ES-I3 (cell line): ENCODE measurements around the gene PMPCB.

Experiments
- H3K36me3 ChIP-seq: 2 replicates; pipeline ENCODE4 v1.6.1; 2013; ENCODE audit warnings: mild to moderate bottlenecking, low read length, control low read depth, moderate library complexity; ENCODE audit not compliant: insufficient read depth
- H3K4me1 ChIP-seq: 2 replicates; pipeline ENCODE4 v1.6.1; 2013; ENCODE audit warnings: mild to moderate bottlenecking, control low read depth, low read length; ENCODE audit not compliant: insufficient read depth
- H3K9ac ChIP-seq: 2 replicates; pipeline ENCODE4 v1.6.1; 2013; ENCODE audit warnings: low read depth, mild to moderate bottlenecking, low read length, moderate library complexity
- H3K9me3 ChIP-seq: 2 replicates; pipeline ENCODE4 v1.6.1; 2013; ENCODE audit warnings: mild to moderate bottlenecking, low read length, moderate library complexity; ENCODE audit not compliant: control insufficient read depth, insufficient read depth

The PMPCB gene

GRCh38 chr7:103299660-103300059 lies 2.4 kb downstream of the PMPCB start:
- H3K9ac ChIP-seq, result no peak overlapping the region
- H3K4me1 ChIP-seq, result peaks cover 5% of the 10 kb centered on the region
- no peaks in the 10 kb centered on the region for H3K9me3 ChIP-seq
- peaks cover 10% of the 10 kb centered on the region for H3K36me3 ChIP-seq

- H3K4me1 ChIP-seq, result peaks cover 5% of the 10 kb centered on the region
- H3K36me3 ChIP-seq, result peaks cover 10% of the 10 kb centered on the region
Observed at GRCh38 chr7:103301441-103301840, 4.2 kb downstream of the PMPCB start.

GRCh38 chr7:103307503-103308231 lies 10.4 kb downstream of the PMPCB start:
- no peak overlapping the region for H3K9ac ChIP-seq
- H3K36me3 ChIP-seq, result peaks cover 21% of the 10 kb centered on the region
- H3K9me3 ChIP-seq, result no peaks in the 10 kb centered on the region
- H3K4me1 ChIP-seq, result no peaks in the 10 kb centered on the region

More at GRCh38 chr7:103301441-103301840, 4.2 kb downstream of the PMPCB start:
- no peaks in the 10 kb centered on the region for H3K9me3 ChIP-seq
- no peak overlapping the region for H3K9ac ChIP-seq

GRCh38 chr7:103314852-103315251 lies 17.6 kb downstream of the PMPCB start:
- peaks cover 47% of the 10 kb centered on the region for H3K36me3 ChIP-seq
- H3K4me1 ChIP-seq, result no peaks in the 10 kb centered on the region
- H3K9me3 ChIP-seq, result no peaks in the 10 kb centered on the region
- H3K9ac ChIP-seq, result no peak overlapping the region

DNA sequence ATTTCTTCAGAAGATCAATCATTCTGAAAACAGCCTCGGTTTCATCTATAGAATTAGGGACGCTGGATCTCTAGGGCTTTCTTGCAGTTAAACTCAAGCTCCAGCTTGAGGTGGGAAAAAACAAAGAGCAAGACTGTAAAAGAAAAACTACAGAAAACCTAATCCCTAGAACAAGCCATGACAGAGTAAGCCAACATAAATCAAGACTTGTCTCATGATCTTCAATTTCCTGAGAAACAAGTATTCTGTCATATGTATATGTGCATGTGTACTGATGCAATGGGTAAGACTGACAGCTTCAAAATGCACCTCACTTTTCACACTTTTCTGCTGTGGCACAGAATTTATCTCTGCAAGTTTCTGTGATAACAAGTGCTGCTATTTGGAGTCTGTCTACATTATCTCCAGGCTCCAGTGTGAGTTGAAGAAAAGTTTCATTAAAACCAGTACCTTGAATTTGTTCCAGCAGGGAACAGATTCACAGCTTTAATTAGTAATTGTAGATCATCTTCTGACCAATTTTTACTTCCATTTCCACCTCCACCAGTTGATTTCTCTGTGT lies 19.2 kb downstream of the PMPCB start:
- H3K4me1 ChIP-seq, result no peaks in the 10 kb centered on the region
- H3K9me3 ChIP-seq, result no peaks in the 10 kb centered on the region
- H3K9ac ChIP-seq, result no peak overlapping the region
- peaks cover 33% of the 10 kb centered on the region for H3K36me3 ChIP-seq

DNA sequence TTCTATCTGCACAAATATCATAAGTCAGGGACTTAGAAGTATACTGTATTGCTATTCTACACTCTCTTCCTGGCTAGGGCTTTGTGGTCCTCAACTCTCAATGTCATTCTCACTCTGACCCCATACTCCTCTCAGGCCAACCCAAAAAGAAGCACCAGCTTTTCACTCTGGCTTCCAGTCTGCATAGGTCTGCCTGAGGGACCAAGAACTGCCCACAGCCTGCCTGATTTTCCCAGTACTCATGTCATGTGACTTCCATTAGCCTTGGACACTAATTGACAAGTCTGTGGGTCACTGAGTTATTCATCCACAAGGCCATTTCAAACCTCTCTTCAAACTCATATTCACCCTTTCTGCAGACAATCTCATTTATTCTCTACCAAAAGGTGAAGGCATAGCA lies 19.8 kb downstream of the PMPCB start:
- Histone ChIP-seq H3K9me3 (no peaks in the 10 kb centered on the region), H3K36me3 (peaks cover 33% of the 10 kb centered on the region), H3K9ac (no peak overlapping the region), H3K4me1 (no peaks in the 10 kb centered on the region)

DNA sequence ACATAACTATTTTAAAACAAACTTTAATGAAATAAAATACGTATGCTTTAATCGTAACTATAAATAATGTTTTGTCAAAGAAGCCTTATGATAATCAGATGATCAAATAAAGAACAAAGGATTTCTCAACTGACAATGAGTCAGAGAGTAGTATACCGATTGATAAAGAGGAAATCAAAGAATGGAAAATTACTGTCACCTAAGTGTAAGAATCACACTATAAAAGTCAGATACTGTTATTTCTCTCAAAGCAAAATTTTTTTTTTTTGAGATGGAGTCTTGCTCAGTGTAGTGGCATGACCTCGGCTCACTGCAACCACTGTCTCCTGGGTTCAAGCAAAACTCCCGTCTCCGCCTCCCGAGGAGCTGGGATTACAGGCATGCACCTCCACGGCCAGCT lies 28.5 kb downstream of the PMPCB start:
- Histone ChIP-seq H3K9ac (no peak overlapping the region), H3K36me3 (peaks cover 6% of the 10 kb centered on the region)

DNA sequence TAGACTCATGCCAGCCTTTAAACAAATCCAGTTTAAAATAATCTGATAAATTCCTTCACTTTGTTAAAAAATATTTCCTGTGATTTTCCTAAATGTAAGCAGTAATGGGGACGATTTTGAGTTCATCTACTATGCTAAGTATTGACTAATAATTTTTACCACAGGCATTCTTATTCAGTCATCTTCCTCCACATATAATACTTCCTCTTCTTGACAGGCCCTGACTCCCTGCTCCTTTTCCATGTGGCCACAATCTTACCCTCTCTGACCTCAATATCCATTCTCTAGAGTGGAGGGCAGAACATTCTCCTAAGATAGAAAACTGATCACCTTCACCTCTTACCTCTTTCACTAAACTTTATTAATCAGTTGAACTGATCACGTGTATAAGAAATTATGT lies 39.5 kb downstream of the PMPCB start:
- no peaks in the 10 kb centered on the region for H3K9me3 ChIP-seq
- H3K9ac ChIP-seq, result no peak overlapping the region
- H3K4me1 ChIP-seq, result no peaks in the 10 kb centered on the region
- peaks cover 18% of the 10 kb centered on the region for H3K36me3 ChIP-seq

More for the DNA sequence above, 28.5 kb downstream of the PMPCB start:
- Histone ChIP-seq H3K9me3 (no peaks in the 10 kb centered on the region), H3K4me1 (no peaks in the 10 kb centered on the region)

DNA sequence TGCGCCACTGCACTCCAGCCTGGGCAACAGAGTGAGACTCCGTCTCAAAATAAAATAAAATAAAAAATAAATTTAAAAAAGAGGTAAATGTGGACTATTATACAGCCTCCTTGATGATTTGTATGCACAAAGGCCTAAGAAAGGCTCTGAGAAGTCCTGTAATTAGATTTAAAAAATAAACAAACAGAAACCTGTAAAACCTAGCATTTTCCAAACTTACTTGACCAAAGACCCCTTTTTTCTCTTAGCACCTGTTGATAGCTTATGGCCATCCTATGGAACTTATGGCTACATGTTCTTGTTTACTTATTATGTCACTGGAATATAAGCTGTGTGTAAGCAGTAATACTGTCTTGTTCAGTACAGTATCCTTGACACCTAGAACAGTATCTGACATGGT lies 41.6 kb downstream of the PMPCB start:
- Histone ChIP-seq H3K9me3 (no peaks in the 10 kb centered on the region), H3K9ac (no peak overlapping the region), H3K36me3 (peaks cover 19% of the 10 kb centered on the region), H3K4me1 (peaks cover 4% of the 10 kb centered on the region; the same call in 1 of the 2 replicates)

- Histone ChIP-seq H3K36me3 (peaks cover 13% of the 10 kb centered on the region), H3K9ac (no peak overlapping the region)
Observed at GRCh38 chr7:103341466-103341865, 44.2 kb downstream of the PMPCB start.

DNA sequence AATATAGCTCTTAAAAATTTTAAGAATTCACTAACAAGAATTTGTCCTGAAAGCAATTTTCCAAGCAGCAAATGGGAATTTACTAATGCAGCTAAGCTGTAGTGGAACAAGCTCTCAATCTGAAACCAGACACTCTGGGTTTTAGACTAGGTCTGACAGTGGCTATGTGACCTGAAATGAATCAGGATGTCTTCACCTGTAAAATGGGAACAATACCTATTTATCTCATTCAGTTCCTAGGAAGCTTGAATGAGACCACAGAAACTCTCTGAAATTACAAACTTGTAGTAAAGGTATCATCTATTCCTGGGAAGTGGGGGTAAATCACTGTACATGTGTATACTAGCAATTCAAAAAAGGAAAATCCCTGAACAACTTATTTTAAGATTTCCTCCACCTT lies 46.1 kb downstream of the PMPCB start:
- peak overlapping the region; percentile 97 for H3K9ac ChIP-seq
- H3K4me1 ChIP-seq, result peaks cover 4% of the 10 kb centered on the region; the same call in 1 of the 2 replicates
- H3K36me3 ChIP-seq, result peaks cover 7% of the 10 kb centered on the region; the same call in 1 of the 2 replicates
- H3K9me3 ChIP-seq, result no peaks in the 10 kb centered on the region

More at GRCh38 chr7:103341466-103341865, 44.2 kb downstream of the PMPCB start:
- Histone ChIP-seq H3K9me3 (no peaks in the 10 kb centered on the region), H3K4me1 (peaks cover 4% of the 10 kb centered on the region; the same call in 1 of the 2 replicates)

DNA sequence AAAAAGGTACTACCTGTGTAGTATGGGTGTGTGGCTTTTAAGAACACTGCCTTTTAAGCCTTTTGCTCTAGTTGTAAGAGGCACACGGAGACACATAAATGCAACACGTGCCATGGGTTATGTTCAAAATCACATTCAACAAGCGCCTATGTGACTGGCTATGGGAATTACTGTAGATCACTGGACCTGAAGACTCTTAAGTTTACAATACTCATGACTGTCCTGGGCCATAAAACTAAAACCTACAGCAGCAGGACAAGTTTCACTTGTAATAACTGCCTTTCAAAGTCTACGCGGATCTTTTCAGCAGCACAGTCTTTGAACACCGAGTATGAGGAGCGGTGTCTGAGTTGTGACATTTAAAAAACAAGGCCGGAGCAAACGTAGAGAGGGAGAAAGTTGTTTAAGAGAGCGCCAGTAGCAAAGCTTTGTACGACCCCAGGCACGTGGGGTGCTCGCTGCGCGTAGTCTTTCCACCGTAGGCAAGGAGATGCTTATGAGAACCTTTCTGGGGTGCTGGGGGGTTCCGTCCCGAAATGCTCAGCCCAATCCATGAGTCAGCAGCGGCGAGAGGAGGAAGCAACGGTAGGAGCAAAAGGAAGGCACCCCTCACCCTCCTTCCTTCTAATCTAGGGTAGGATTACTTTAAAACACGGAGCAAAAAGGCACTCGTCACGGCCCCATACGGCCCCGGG lies 46.7 kb downstream of the PMPCB start:
- Histone ChIP-seq H3K4me1 (peaks cover 4% of the 10 kb centered on the region; the same call in 1 of the 2 replicates), H3K9ac (peak overlapping the region; percentile 97), H3K36me3 (peaks cover 7% of the 10 kb centered on the region; the same call in 1 of the 2 replicates), H3K9me3 (no peaks in the 10 kb centered on the region)

DNA sequence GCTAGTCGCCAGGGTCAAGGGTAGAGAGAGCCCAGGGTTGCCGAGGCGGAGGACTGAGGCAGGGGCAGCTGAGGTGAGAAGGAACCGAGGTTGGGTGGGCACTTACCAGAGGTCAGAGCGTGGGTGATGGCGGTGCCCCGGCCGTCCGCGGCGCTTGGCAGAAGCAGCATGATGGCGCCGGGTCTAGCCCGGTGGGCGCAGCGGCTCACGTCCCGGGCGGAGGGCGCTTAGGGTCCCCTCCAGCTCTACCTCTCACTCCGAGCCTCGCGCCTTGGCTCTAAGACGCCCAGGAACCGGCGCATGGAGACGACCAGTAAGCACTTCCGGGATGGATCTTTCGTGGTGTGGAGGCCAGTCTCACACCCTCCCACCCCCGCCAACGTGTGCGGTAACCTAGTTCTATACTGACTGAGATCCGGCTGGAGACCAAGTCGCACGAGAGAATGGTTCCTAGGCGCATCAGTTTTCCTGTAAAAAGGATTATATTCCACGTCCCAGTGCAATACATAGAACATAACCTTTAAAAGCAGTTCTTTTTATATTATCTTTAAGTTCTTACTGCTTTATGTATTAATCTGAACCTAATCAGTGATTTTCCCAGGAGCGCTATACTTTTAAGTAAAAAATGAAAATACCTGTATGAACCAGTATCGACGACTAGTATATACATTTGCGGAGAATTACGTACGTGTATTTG lies 47.4 kb downstream of the PMPCB start, which contains the start of gene DNAJC2:
Gene DNAJC2 (minus strand): TSS at position 315 of the 697 bp plus-strand sequence. CDS start 145 bp downstream, at position 170.
- H3K9me3 ChIP-seq, result no peaks in the 10 kb centered on the region
- peaks cover 4% of the 10 kb centered on the region; the same call in 1 of the 2 replicates for H3K4me1 ChIP-seq
- peaks cover 7% of the 10 kb centered on the region; the same call in 1 of the 2 replicates for H3K36me3 ChIP-seq
- H3K9ac ChIP-seq, result peak within 1 kb of the TSS; percentile 97

DNA sequence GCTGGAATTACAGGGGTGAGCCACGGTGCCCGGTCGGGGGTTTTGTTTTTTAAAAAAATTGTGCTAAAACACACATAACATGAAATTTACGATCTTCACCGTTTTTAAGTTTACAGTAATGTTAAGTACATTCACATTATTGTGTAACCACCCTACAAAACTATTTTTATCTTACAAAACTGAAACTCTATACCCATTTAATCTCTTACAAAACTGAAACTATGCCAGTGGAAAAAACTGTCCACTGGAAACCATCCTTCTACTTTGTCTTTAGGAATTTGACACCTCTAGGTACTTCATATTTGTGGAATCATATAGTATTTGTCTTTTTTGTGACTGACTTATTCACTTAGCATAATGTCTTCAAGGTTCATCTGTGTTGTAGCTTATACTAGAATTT lies 49.2 kb downstream of the PMPCB start:
- no peak overlapping the region for H3K9ac ChIP-seq
- H3K4me1 ChIP-seq, result peaks cover 4% of the 10 kb centered on the region; the same call in 1 of the 2 replicates
- H3K36me3 ChIP-seq, result peaks cover 4% of the 10 kb centered on the region; the same call in 1 of the 2 replicates
- H3K9me3 ChIP-seq, result no peaks in the 10 kb centered on the region
